ENCODE measurements around the gene ATAT1. TPM values are rescaled to one million over a fixed set of nuclear protein-coding genes. Genes with fewer than 3 reads are reported as not detected.

Gene ATAT1
- total and polyA plus RNA-seq, 2 of the 13 experiments (the other 11 are each of a cell fraction or from before 2014, with no cell fraction given) = 9.2 to 23.6 TPM

GRCh38 chr6:30617565-30618269 is 9.0 kb upstream of the ATAT1 start, which contains the start of gene MRPS18B (continued):
- TF ChIP-seq DZIP1 (CRISPR knock-in tag; IDR thresholded peaks at IDR 0.05) (no peak), ATF1 (CRISPR knock-in tag; IDR thresholded peaks at IDR 0.05) (peak; percentile 78; the same call in 1 of the 2 replicates), ATRX (CRISPR knock-in tag; IDR thresholded peaks at IDR 0.05; ENCODE audit: borderline replicate concordance) (no peak), PITX1 (CRISPR knock-in tag; IDR thresholded peaks at IDR 0.05) (peak; percentile 77), CSRNP2 (CRISPR knock-in tag; conservative IDR thresholded peaks at IDR 0.05; ENCODE audit: low read depth) (no peak), HDAC2 (CRISPR knock-in tag; IDR thresholded peaks at IDR 0.05) (peak; percentile 26), KAT7 (CRISPR knock-in tag; IDR thresholded peaks at IDR 0.05; ENCODE audit: borderline replicate concordance) (no peak), ZNF282 (IDR thresholded peaks at IDR 0.05; ENCODE audit: partially characterized antibody) (no peak), NCOA2 (CRISPR knock-in tag; IDR thresholded peaks at IDR 0.05) (0 out of 2 replicates have a peak, but pooled peaks have one; percentile 1), PRDM4 (CRISPR knock-in tag; IDR thresholded peaks at IDR 0.05; ENCODE audit: borderline replicate concordance) (no peak), ZSCAN31 (CRISPR knock-in tag; IDR thresholded peaks at IDR 0.05; ENCODE audit: low read depth) (0 out of 2 replicates have a peak, but pooled peaks have one; percentile 3), TSC22D2 (CRISPR knock-in tag; IDR thresholded peaks at IDR 0.05; ENCODE audit: borderline replicate concordance) (no peak), ZFY (CRISPR knock-in tag; IDR thresholded peaks at IDR 0.05) (peak; percentile 62), ZMYM2 (CRISPR knock-in tag; IDR thresholded peaks at IDR 0.05) (no peak), KLF13 (CRISPR knock-in tag; IDR thresholded peaks at IDR 0.05) (no peak), PRDM10 (CRISPR knock-in tag; IDR thresholded peaks at IDR 0.05; ENCODE audit: low read depth) (no peak; the same call in 1 of the 2 replicates), TBP (CRISPR knock-in tag; IDR thresholded peaks at IDR 0.05) (no peak), RAD21 (CRISPR knock-in tag; IDR thresholded peaks at IDR 0.05) (no peak; the same call in 1 of the 2 replicates), MIXL1 (CRISPR knock-in tag; IDR thresholded peaks at IDR 0.05) (peak; percentile 11; the same call in 1 of the 2 replicates)
